Kidney tubule cell (primary cell): Measurements from ENCODE around the gene CTPS2.
A peak's percentile ranks its signal among the peaks of the same experiment; 100 is the strongest.
"Not testable (repeated sequence)": the region's sequence is repeated elsewhere in the genome, so short reads cannot be mapped to it uniquely, and the experiment has no call there.

Experiments used
- DNase-seq: peaks from one replicate; pipeline ENCODE4 v3.0.0-alpha.2; 2018; ENCODE audit warnings: low spot score

The CTPS2 gene

DNA sequence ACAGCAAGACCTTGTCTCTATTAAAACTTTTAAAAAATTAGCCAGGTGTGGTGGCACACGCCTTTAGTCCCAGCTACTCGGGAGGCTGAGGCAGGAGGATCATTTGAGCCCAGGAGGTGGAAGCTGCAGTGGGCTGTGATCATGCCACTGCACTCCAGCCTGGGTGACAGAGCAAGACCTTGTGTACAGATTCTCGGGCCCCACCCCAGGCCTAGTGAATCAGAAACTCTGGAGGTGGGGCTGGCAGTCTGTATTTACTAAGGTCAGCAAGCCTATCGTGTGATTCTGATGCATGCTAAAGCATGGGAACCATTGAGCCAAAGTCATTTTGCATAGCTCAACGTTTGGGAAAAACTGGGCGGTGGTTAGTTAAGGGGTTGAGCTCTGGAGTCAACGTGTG lies 59.0 kb downstream of the CTPS2 start:
- DNase-seq: no peak

DNA sequence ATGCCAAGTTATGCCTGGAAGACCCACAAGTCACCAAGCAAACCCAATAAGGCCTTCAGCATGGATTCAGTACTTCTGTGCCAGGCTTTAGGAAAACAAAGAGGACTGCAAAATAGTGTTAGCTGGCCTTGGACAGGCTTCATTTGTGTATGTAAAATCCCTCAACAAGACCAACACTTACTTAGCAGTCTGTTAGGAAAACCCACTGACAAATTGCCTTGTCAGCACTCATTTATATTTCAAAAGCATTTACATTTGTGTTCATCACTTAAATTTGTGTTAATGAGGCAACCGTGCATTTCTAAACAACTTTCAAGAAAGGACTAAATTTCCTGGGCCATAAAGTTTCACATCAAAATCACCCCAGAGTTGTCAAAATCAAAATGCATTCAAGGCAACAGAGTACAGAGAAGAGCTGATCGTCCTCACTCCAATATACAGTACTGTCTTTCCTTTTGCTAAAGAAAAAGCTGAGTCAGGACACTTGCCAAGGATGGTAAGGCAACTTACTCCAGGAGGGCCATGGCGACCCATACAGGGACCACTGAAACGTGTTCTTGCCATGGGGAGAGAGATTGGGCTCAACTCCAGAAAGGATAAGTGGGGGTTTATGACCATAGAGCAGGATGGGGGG lies 61.0 kb downstream of the CTPS2 start:
- no peak for DNase-seq

DNA sequence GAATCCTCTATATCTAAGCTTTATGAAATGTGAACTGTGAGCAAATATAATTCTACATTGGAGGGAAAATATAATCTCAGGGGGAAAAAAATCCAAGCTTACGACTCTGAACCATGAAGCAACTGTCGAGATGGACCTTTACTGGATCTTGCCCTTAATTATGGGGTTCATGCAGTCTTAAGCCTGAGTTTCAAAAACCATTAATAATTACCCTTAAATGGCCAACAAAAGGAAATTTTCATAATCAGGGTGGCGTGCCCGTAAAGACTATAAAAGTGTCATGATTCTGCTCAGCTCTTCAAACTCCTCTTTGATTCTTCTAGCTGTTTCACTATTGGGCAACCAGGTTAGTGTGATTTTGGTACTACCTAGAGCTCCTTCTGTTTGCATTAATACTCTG lies 62.6 kb downstream of the CTPS2 start, which contains the start of gene S100G:
Gene S100G (plus strand): TSS at position 301 of the 400 bp plus-strand sequence. CDS start 849 bp downstream, outside the sequence.
- no peak for DNase-seq

DNA sequence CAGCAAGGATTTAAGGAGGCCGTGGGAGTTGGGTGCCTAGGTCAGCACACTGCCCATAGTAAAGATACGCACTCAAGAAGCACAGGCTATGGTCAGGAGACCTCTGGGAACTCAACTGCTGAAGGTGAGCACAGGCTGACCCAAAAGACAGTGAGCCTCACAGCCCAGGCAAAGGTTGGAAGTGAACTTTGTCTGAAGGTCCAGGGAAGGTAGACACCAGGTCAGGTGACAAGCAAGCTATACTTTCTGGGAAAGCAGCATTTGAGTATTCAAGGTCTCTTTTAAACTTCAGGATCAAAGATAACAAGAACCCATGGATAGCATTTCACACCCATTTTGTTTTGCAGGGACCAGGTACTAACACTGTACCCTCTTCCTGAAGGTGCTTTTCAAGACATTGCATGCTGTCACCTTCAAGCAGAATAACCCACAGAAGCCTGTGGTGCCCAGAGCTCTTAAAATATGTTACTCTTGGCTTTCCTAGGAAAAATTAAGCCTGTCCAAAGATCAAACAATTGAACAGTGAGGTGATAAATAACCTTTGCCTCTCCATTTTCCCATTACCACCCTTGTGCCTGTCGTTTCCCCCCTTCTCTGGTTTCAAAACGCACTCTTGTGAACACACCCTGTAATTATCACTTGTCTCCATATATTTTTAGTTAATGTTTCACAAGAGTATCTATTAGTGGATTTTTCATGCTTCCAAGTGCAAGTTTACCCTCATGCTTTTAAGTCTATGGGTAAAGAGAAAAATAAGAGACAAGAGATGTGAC lies 65.9 kb downstream of the CTPS2 start:
- DNase-seq: no peak

DNA sequence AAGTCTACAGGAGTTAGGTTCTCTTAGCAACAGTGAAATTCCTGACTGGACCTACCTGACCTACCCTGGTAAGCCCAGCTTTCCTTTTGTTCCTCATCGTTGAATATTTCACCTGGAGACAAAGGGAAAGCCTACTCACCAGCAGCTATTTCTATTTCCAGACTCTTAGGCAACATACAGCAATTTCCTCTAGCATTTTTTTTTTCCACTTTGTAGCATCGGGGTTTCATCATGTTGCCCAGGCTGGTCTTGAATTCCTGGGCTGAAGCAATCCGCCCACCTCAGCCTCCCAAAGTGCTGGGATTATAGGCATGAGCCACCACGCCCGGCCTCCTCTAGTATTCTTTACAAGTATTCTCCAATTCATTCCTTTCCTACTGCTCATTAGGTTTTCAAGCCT lies 69.3 kb downstream of the CTPS2 start:
- DNase-seq: no peak

DNA sequence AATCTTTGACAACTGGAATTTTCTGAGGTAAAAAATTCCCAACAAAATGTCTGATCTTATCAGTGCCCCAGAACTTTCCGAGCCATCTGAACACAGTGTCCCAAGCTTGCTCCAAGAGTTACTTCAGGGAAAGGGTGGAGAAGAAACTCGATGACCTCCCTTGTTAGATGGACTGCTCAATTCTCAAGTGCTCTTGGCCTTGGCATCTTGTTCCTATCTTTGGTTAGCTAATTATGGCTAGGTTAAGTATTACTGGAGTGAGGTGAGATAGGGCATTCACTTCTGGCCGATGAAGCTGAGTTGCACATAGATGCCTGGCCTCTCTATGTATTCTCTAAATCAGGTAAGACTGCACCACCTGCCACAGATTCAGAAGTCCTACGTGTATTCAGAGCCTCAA lies 71.6 kb downstream of the CTPS2 start:
- DNase-seq: no peak

DNA sequence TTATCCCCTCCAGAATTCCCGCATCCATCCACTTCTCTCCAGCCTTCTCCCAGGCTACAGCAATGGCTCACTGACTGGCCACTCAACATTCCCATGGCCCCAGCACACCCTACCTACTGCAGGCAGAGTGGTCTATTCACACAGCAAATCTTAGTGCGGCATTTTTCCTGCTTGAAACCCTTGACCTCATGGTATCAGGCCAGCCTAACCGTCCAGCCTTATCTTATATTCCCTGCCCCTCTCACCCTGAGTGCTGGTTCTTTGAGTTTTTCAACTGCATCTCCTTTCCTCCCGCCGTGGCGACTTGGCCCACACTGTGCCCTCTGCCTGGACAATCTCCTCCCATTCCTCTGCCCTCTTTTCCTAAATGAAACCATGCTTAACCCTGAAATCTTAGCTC lies 72.5 kb downstream of the CTPS2 start:
- DNase-seq: no peak

DNA sequence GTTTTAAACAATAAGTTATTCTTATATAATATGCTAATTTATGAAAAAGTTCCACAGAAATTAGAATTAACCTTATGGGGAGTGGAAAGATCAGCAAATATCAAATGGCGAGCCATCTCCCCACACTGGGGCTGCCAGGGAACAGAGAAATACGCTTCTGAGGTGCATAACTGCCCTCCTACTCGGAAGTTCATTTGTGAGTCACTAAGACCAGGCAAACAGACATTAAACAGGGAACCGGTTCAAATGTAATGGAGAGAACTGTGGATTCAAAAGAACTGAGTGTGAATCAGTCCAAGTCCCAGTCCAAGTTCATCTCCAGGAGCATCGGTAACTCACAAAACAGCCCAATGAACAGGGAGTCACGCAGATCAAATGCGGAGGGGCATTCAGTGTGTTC lies 73.9 kb downstream of the CTPS2 start:
- DNase-seq: no peak

DNA sequence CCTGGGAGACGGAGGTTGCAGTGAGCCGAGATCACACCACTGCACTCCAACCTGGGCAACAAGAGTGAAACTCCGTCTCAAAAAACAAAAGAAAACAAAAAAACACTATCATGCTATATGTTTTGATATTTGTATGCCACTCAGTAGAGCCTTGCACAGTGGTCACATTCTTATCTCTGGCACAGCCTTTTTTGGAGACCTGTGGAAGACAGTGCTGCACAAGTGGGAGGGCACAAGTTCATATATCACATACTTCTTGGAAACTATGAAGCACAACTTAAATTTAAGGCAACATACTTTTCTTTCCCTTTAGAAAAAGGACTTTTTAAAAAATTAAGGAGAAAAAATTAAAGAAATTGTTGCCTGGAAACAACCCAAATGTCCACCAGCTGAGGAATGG lies 76.9 kb downstream of the CTPS2 start:
- DNase-seq: no peak

DNA sequence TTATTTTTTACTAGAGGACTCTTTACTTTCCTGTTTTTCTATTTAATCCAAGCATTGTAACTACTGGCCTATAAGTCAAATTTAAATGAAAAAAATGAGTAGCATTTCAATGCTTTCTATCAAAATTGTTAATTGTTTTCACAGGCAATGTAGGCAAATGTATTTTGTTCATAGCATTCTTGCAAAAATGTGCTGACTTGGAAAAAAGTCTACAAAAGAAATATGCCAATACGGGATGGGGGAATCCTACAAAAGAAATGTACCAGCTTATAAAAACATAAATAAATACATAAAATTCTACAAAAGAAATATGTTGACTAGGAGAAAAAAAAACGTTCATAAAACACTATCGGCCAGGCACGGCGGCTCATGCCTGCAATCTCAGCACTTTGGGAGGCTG lies 77.4 kb downstream of the CTPS2 start:
- DNase-seq: no peak

DNA sequence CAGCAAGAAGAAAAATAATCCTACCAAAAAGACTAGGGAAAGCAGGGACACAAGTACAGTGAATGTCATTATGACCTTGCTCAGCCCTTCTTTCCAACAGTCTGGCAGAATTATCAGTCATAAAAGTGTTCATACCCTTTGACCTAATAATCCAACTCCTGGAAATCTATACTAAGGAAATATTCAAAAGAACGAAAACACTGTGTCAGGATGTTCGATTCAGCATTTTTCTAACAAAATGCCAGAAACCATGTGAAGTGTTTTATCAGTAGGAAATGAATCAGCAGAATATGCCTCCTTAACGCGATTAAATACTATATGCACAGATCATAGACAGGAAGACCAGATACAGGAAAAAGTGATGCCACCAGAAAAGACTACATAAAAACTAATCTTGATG lies 78.7 kb downstream of the CTPS2 start:
- no peak for DNase-seq

DNA sequence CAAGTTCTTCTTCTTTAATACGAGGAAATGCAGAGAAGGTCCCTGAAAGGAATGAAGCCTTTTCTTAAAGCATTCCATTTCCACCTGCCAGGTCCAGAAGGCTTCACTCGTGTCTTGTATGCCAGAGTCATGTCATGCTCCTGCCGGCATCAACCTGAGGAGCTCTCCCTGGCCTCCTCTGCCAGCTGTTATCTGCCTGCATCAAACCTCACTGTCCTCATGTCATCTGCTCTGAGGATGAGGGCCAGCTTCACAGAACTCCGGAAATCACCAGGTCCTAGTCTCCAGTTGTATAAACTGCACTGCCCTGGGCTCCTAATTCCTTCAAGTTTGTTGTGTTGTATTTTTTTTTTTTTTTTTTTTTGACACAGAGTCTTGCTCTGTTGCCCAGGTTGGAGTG lies 82.6 kb downstream of the CTPS2 start:
- DNase-seq: no peak

DNA sequence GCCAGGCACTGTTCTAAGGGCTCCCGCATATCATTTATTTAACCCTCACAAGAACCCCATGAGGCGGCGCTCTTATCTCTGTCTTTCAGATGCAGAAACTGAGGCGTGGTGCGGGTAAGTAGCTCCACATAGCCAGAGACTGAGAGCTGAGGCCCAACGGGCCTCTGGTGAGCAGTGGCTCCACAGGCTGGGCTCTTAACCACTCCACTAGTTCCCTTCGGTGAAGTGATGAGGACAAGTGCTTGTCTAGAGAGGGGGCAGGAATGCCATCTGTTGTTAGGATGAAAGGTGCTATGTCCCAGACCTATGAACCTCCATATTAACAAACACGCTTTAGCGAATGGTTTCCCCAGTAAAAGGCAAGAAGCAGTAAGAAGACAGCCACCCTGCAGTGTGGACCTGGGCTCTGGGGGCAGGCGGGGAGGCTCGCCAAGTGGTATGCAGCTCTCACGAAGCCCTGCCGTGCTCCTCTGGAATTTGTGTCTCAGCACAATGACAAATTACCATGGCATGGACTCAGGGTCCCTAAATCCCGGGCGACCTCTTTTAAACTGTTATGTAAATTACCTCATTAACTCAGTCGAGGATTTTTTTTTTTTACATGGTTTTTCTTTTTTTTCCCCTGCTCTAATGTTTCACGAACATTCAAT lies 83.4 kb downstream of the CTPS2 start:
- no peak for DNase-seq

DNA sequence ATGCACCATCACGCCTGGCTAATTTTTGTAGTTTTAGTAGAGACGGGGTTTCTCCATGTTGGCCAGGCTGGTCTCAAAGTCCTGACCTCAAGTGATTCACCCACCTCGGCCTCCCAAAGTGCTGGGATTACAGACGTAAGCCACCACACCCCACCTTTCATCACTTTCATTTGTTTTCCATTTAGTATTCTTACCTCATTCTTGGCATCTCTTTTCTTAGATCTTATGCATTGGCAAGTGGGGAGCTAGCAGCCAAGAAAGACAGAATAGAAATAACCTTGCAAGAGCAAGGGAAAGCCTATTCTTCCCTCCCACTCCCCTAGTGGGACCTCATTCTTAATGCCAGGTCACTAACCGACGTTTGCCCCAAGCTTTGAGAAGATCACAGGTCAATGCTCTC lies 84.0 kb downstream of the CTPS2 start:
- peak; percentile 47 for DNase-seq

DNA sequence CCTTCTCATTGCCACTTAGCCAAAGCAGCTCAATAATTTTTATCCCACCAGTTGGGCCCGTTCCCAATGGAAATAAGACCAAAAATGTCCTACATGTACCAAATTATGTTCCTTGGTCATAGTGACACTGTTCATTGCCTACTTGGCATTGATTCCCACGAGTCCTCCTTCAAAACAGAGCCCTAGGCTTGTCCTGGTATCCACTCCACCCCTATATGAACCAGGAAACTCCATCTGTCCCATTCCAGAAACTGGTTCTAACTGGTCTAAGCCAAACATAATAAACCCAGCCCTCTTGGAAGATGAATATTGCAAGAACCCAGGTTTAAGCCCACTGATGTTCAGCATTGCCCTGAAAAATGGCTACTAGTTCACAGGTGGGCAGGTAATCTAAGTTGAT lies 93.4 kb downstream of the CTPS2 start:
- DNase-seq: no peak

DNA sequence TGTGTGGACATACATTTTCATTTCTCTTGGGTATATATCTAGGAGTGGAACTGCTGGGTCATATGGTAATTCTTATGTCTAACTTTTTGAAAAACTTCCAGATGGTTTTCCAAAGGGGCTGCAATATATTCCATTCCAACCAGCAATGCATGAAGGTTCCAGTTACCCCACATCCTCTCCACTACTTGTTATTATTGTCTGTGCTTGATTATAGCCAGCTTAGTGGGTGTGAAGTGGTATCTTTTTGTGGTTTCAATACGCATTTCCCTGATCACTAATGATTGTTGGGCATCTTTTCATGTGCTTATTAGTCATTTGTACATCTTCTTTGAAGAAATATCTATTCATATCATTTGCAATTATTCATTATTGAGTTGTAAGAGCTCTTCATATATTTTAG lies 94.0 kb downstream of the CTPS2 start:
- DNase-seq: no peak

DNA sequence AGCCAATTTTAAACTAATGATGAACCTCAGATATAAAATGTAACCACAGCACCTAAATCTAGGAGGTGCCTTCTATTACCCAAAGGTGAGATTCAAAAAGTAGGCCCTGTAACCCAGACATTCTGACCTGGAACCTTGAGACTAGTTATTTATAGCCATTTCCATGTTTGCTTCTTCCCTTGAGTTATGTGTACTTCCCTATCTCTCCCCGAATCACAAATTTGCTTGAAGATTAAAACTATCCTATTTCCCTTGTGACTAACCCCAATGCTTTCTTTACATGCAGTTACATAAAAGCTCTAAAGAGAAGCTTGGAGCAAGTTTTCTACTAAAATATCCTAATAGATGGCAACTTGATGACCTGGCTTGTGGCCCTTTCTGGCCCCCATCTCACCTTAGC lies 95.1 kb downstream of the CTPS2 start:
- no peak for DNase-seq

DNA sequence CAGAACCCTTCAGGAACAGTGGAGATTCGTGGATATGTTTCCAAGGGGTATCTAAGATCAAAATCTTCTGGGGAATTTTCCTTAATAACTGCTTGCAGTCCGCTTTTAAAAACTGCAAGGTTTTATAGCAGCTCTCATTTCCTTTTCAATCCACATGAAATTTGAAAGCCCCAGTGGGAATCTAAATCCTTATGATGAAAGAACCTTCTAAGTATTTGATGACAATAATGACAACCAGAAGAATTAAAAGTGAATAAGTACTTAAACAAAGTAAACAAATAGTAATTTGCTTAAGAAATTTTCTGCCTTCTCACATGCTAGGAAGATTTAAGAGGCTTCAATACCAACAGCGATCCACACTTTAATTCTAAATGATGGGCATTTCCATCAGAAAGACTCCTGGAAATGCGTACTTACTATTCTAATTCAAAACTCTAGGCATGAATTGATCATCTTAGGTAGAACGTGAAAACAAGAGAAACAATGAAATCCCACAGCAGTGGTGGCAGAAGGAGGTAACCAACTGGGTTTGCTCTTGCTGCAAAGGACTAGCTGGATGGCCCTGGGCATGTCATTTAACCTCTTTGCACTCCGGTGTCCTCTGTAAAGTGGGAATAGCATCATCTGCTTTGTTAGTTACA lies 100.1 kb downstream of the CTPS2 start:
- DNase-seq: no peak

DNA sequence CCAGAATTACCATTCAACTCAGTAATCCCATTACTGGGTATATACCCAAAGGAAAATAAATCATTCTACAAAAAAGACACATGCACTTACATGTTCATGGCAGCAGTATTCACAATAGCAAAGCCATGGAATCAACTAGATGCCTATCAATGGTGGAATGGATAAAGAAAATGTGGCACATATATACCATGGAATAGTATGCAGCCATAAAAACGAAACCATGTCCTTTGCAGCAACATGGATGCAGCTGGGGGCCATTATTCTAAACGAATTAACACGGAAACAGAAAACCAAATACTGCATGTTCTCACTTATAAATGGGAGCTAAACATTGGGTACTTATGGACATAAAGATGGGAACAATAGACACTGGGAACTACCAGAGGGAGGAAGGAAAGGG lies 101.8 kb downstream of the CTPS2 start:
- not testable (repeated sequence) for DNase-seq

DNA sequence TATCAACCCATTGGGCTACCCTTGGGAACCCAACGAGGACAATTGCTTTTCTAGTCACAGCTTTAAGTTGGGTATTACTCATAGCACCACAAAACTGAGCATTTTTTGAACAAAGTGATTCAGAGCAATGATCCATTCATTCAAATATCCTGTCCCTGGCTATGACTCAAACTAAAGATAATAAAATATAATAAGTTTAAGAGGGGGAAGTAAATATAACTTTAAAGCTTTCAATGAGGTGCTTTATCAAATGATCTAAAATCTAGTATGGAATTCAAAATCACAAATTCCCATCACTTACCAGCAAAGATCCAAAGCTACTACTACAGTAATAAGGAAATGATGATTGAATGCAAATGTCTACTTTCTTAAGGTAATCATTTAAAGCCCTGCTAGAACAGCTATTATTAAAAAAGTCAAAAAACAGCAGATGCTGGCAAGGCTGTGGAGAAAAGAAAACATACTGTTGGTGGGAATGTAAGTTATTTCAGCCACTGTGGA lies 102.3 kb downstream of the CTPS2 start:
- peak; percentile 49 for DNase-seq

DNA sequence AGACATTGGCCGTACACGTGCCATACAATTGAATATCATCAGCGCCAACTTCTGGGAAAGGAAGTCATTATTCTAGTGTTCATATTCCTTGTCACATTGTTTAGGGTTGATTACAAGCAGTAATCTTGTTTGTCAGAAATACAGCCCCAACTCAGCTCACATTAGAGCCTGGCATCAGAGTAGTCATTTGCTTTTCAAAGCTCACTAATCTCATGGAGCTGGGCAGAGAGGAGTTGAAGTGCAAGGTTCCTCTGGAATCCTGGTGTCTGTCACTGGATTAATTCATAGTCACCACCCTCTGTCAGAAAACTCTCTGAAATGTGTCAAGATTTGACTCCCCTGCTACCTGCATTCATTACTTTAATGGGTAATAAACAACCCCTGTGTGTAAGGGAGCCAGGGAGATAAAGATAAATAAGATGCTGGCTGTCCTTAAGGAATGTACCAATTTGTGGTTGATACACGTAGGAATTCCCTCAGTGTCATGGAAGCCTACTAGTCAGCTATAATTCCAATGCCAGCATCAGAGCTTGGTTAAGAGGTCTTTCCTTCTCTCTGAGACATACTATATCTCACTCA lies 106.2 kb downstream of the CTPS2 start:
- DNase-seq: no peak

DNA sequence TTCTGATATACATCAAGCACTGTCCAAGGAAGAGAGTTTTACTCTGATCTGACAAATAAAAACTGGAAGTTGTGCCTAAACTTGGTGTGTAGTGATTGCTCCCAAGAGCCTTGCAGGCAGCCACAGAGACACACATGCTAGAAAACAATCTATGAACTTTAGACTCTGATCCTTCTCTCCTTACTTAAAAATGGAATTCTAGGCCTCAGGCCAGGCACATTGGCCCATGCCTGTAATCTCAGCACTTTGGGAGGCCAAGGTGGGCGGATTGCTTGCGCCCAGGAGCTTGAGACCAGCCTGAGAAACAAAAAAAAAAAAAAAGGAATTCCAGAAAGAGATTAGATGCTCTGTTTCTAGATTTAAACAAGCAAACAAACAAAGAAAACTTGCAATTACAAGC lies 108.1 kb downstream of the CTPS2 start:
- no peak for DNase-seq
